ENCODE data around the gene ALKBH7. TPM values are rescaled to one million over a fixed set of nuclear protein-coding genes. Genes with fewer than 3 reads are reported as not detected.

Gene ALKBH7
- polyA plus RNA-seq, 1 donor (not counting 4 experiments of a cell fraction or from before 2014, with no cell fraction given) = 9.8 TPM

- DNase-seq (ENCODE audit: low read depth, low spot score) (no peak), FAIRE-seq (no peak)
- no peaks in the 10 kb centered on the region for H3K36me3 ChIP-seq (ENCODE audit: control insufficient read depth in 2 of 2, extremely low read depth in 1 of 2, insufficient read depth in 2 of 2, low read length in 2 of 2)
- H3K4me1 ChIP-seq (ENCODE audit: control insufficient read depth, extremely low read depth, insufficient read depth, low read length) = no peaks in the 10 kb centered on the region
- no peaks in the 10 kb centered on the region for H3K79me2 ChIP-seq (ENCODE audit: control insufficient read depth, insufficient read depth, low read length)
- dilution Hi-C loops (cut with MboI; ENCODE audit: extremely low pct_ligation_motif_present, low sequenced_read_pairs) = no loop called here
- H3K27ac ChIP-seq (ENCODE audit: control insufficient read depth, insufficient read depth, low read length) = no peak overlapping the region
- H2AFZ ChIP-seq (ENCODE audit: control insufficient read depth, low read length) = no peak overlapping the region
- no peaks in the 10 kb centered on the region for H3K9me3 ChIP-seq (ENCODE audit: control insufficient read depth, low read depth, low read length)
- H3K4me2 ChIP-seq (ENCODE audit: control insufficient read depth, extremely low read depth, insufficient read depth, low read depth, low read length) = no peak overlapping the region
- H3K4me3 ChIP-seq (ENCODE audit: control insufficient read depth in 2 of 3, extremely low read depth in 1 of 3, insufficient read depth in 2 of 3, low read depth in 1 of 3, low read length in 3 of 3) = no peak overlapping the region
- H3K27me3 ChIP-seq (ENCODE audit: control insufficient read depth, extremely low read depth, insufficient read depth, low read length) = no peaks in the 10 kb centered on the region
- no peaks in the 10 kb centered on the region for H3K9me1 ChIP-seq (ENCODE audit: control insufficient read depth, extremely low read depth, insufficient read depth, low read length)
- no peaks in the 10 kb centered on the region for H4K20me1 ChIP-seq (ENCODE audit: control insufficient read depth, extremely low read depth, insufficient read depth, low read length)
- H3K9ac ChIP-seq (ENCODE audit: control insufficient read depth, extremely low read depth, insufficient read depth, low read length) = no peak overlapping the region
- TF ChIP-seq, protein P1, sequence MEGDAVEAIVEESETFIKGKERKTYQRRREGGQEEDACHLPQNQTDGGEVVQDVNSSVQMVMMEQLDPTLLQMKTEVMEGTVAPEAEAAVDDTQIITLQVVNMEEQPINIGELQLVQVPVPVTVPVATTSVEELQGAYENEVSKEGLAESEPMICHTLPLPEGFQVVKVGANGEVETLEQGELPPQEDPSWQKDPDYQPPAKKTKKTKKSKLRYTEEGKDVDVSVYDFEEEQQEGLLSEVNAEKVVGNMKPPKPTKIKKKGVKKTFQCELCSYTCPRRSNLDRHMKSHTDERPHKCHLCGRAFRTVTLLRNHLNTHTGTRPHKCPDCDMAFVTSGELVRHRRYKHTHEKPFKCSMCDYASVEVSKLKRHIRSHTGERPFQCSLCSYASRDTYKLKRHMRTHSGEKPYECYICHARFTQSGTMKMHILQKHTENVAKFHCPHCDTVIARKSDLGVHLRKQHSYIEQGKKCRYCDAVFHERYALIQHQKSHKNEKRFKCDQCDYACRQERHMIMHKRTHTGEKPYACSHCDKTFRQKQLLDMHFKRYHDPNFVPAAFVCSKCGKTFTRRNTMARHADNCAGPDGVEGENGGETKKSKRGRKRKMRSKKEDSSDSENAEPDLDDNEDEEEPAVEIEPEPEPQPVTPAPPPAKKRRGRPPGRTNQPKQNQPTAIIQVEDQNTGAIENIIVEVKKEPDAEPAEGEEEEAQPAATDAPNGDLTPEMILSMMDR (optimal IDR thresholded peaks at IDR 0.05 in 1 of 3, IDR thresholded peaks at IDR 0.05 in 1 of 3, conservative IDR thresholded peaks at IDR 0.05 in 1 of 3; ENCODE audit: extremely low read depth in 1 of 3, insufficient read depth in 2 of 3, low read length in 3 of 3) = no peak
- no peak for TF ChIP-seq EZH2 (IDR thresholded peaks at IDR 0.05; ENCODE audit: low read length)
Observed at GRCh38 chr19:6350688-6351087, 21.9 kb upstream of the ALKBH7 start.

DNA sequence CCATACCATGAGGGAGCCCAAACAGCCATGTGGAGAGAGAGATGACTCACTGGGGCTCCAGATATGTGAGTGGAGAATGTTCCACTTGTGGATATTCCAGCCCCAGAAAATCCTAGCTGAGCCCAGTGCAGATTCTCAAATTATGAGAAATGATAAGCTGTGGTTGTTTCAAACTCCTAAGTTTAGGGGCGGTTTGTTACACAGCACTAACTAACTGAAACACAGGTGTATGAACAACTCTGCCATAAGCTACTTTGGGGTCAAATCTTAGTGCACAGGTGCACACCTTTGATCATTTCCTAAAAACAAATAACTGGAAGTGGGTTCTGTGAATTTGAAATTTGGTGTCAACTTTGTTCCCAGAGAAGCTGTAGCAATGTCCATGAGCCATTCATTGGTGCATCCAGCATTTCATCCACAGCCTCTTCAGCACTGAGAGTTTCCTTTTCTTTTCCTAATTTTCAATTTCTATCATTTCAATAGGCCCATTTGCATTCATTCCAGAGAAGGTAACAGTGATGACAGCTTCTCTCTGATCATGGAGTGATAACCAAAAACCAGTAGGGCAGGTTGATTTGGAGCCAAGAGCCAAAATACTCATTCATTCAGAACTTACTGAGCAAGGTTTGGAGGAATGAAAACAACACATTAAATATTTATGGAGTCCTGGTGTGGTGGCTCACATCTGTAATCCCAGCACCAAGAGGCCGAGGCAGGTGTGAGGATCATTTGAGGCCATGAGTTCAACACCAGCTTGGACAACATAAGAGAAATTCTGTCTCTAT lies 20.0 kb upstream of the ALKBH7 start:
- Histone ChIP-seq H3K4me3 (ENCODE audit: control insufficient read depth in 2 of 3, extremely low read depth in 1 of 3, insufficient read depth in 2 of 3, low read depth in 1 of 3, low read length in 3 of 3) (no peak overlapping the region), H3K4me2 (ENCODE audit: control insufficient read depth, extremely low read depth, insufficient read depth, low read depth, low read length) (no peak overlapping the region), H3K9me3 (ENCODE audit: control insufficient read depth, low read depth, low read length) (no peaks in the 10 kb centered on the region), H3K27me3 (ENCODE audit: control insufficient read depth, extremely low read depth, insufficient read depth, low read length) (no peaks in the 10 kb centered on the region), H3K9me1 (ENCODE audit: control insufficient read depth, extremely low read depth, insufficient read depth, low read length) (no peaks in the 10 kb centered on the region), H3K9ac (ENCODE audit: control insufficient read depth, extremely low read depth, insufficient read depth, low read length) (no peak overlapping the region), H3K27ac (ENCODE audit: control insufficient read depth, insufficient read depth, low read length) (no peak overlapping the region), H3K79me2 (ENCODE audit: control insufficient read depth, insufficient read depth, low read length) (no peaks in the 10 kb centered on the region), H3K4me1 (ENCODE audit: control insufficient read depth, extremely low read depth, insufficient read depth, low read length) (no peaks in the 10 kb centered on the region), H3K36me3 (ENCODE audit: control insufficient read depth in 2 of 2, extremely low read depth in 1 of 2, insufficient read depth in 2 of 2, low read length in 2 of 2) (no peaks in the 10 kb centered on the region), H4K20me1 (ENCODE audit: control insufficient read depth, extremely low read depth, insufficient read depth, low read length) (no peaks in the 10 kb centered on the region), H2AFZ (ENCODE audit: control insufficient read depth, low read length) (no peak overlapping the region)
- DNase-seq (ENCODE audit: low read depth, low spot score) (no peak), FAIRE-seq (no peak)
- dilution Hi-C loops (cut with MboI; ENCODE audit: extremely low pct_ligation_motif_present, low sequenced_read_pairs) = no loop called here
- TF ChIP-seq EZH2 (IDR thresholded peaks at IDR 0.05; ENCODE audit: low read length) = no peak
- TF ChIP-seq, protein P1 (optimal IDR thresholded peaks at IDR 0.05 in 1 of 3, IDR thresholded peaks at IDR 0.05 in 1 of 3, conservative IDR thresholded peaks at IDR 0.05 in 1 of 3; ENCODE audit: extremely low read depth in 1 of 3, insufficient read depth in 2 of 3, low read length in 3 of 3) = no peak

Measured in keratinocyte (primary cell).